ENCODE results near the gene SOWAHA.

Gene SOWAHA

GRCh38 chr5:132810605-132811004, 2.5 kb upstream of the SOWAHA start:
- DNase-seq = no peak

GRCh38 chr5:132812123-132812765, 858 bp upstream of the SOWAHA start:
- no peak for DNase-seq

GRCh38 chr5:132813599-132814502, 749 bp downstream of the SOWAHA start:
- no peak for DNase-seq

GRCh38 chr5:132814503-132815294, 1.6 kb downstream of the SOWAHA start:
- DNase-seq = no peak

GRCh38 chr5:132815454-132815853, 2.4 kb downstream of the SOWAHA start:
- no peak for DNase-seq

GRCh38 chr5:132816083-132816482, 3.0 kb downstream of the SOWAHA start:
- no peak for DNase-seq

- DNase-seq = no peak
These were observed 3.5 kb downstream of the SOWAHA start for GRCh38 chr5:132816554-132816953.

- DNase-seq = no peak
These were observed 3.9 kb downstream of the SOWAHA start for GRCh38 chr5:132817011-132817410.

- no peak for DNase-seq
These were observed 6.4 kb downstream of the SOWAHA start for GRCh38 chr5:132819468-132819867.

GRCh38 chr5:132820162-132820754, 7.2 kb downstream of the SOWAHA start:
- peak; percentile 43 for DNase-seq

GRCh38 chr5:132821350-132821749, 8.2 kb downstream of the SOWAHA start:
- no peak for DNase-seq

- no peak for DNase-seq
These were observed 8.7 kb downstream of the SOWAHA start for GRCh38 chr5:132821791-132822190.

- DNase-seq = no peak
These were observed 9.8 kb downstream of the SOWAHA start for GRCh38 chr5:132822650-132823480.

GRCh38 chr5:132823481-132824050, 10.5 kb downstream of the SOWAHA start:
- no peak for DNase-seq

- DNase-seq = no peak
These were observed 11.3 kb downstream of the SOWAHA start for GRCh38 chr5:132824426-132824825.

- no peak for DNase-seq
These were observed 12.1 kb downstream of the SOWAHA start for GRCh38 chr5:132825033-132825833.

- DNase-seq = no peak
These were observed 12.8 kb downstream of the SOWAHA start for GRCh38 chr5:132825834-132826391.

- no peak for DNase-seq
These were observed 13.5 kb downstream of the SOWAHA start for GRCh38 chr5:132826424-132827082.

GRCh38 chr5:132827943-132828673, 15.0 kb downstream of the SOWAHA start:
- DNase-seq = no peak
